NOMO-1 (cell line): ENCODE results near the gene PRDM5.

Experiments used
- DNase-seq, 2 experiments: peaks; one replicate each; lab custom pipeline; 2025; ENCODE audit not compliant: unreplicated experiment in 2 of 2; lab: John Stamatoyannopoulos, UW

The PRDM5 gene

DNA sequence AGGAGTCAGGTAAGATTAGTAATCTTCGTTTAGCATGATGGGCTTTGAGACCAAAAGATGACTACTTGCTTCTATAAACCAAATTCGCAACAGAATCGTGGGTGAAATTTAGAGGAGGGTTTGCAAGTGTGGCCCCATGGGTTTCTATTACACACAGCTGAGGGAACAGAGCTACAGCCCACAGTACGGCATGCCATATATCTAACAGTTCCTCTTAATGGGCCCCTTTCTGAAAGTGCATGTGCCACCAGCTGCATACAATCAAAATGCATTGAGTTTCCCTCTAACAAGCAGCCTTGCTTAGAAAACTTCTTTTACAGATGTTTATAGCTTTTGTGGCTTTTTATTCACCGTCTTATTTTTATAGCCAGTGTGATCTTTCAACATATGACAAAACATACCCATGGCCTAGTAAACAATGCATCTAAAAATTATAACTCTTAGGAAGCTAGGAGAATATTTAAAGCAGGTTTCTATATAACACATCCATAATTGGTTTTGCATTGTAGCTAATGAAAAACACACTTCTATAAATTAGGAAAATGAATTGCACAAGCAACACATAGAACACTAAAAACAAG, 202.1 kb downstream of the PRDM5 start:
- no peak for DNase-seq

DNA sequence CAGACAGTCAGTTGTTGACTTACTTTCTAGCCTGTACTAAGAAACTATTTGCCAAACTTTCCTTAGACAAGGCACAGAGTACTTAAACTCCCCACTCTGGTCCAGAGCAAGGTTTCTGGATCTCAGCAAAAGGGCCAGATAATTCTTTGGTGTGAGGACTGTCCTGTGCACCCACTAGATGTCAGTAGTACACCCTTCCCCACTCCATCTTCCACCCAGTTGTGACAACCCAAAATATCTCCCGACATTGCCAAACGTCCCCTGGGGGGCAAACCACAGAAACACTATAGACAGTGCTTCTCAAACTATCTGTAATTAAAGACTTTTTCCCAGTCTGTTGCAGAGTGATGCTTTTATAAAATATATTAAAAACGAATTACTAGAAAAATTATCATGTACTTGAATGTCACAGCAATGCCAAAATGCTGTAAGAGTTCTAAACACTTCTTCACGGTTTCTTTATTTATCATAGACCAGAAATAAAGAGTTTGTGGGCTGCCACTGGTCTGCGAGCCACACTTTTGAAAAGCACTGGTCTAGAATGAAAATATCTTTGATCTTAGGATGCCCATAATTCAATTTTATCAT, 203.5 kb downstream of the PRDM5 start:
- peak; percentile 20 to 63 for DNase-seq

GRCh38 chr4:120716346-120716745, 206.2 kb downstream of the PRDM5 start:
- no peak for DNase-seq

DNA sequence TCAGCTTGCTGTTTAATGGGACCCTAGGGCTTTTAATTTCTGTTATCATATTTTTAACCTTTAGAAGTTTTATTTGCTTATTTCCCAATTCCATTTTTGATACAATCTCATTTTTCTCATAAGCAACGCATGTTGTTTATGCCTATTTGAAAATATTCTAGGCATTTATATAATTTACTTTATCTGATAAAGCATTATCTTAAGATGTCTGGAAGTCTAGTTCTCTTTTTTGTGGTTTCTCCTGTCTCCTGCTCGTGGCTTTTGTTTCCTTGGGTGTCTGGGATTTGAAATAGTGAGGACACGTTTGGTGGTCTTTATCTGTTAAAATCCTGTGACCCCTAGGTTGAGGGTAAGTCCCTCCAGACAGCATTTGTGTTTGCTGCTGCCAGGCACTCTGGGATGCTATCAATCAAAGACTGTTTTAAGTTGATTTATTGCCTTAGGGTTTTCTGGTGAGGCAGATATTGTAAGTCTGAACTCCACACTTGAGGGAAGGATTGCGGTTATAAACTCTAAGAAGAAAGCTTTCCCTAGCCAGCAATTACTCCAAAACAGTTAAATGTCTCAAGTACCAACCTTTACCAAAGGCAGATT, 208.0 kb downstream of the PRDM5 start:
- DNase-seq: no peak

- no peak for DNase-seq
Measured at GRCh38 chr4:120709991-120710390, 212.5 kb downstream of the PRDM5 start.

DNA sequence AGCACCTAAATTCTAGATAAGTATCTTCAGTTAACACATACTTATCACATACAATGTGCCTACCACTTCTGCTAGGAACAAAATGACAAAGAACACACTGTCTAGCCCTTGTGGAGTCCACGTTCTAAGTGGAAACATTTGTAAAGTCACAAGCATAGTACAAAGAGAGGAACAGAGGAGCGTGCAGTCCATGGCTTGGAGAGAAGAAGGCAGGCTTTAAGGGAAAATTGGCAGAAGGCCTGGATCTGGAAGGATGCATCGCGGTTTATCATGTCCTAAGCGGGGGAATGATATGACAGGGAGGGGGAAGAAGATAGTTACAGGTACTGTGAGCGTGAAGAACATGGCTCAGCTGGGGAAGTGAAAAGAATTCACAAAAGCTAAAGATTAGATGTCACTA, 218.0 kb downstream of the PRDM5 start:
- no peak for DNase-seq

- peak; percentile 42 to 54 for DNase-seq
Measured at GRCh38 chr4:120703908-120704307, 218.6 kb downstream of the PRDM5 start.

- no peak for DNase-seq
Measured at GRCh38 chr4:120699354-120699753, 223.2 kb downstream of the PRDM5 start.

DNA sequence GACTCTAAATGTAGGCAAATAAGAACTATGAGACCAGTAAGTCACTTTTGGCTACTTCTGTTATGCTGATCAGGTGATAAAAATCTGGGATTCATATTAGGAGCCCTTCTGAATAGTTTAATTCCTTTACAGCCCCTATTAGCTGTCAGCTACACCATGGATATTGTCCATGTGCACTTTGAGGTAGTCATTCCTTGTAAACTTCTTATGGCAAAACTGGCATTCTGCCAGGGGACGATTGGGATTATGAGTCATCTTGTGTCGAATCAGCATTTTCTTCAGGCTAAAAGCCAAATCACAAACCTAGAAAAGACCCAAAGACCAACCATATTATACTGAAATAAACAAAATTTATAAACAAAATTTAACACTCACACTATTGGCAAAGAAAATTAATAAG, 227.6 kb downstream of the PRDM5 start:
- no peak for DNase-seq

DNA sequence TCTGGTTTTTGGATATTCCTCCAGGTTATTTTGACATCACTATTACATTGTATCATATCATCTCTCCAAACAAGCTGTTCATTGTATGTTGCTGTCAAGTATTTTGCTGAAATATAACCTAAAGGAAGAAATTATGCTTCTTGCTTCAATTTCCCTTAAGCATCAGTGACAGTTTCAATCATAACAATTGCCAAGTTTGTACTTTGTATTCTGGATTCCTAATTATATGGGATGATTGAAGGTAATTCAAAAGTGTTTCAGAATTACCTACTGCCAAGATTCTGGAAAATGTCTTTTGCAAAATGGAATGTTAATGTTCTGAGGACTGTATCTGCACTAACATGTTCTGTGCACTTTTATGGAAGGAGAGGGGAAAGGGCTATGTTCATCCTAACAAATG, 228.7 kb downstream of the PRDM5 start:
- DNase-seq: no peak

DNA sequence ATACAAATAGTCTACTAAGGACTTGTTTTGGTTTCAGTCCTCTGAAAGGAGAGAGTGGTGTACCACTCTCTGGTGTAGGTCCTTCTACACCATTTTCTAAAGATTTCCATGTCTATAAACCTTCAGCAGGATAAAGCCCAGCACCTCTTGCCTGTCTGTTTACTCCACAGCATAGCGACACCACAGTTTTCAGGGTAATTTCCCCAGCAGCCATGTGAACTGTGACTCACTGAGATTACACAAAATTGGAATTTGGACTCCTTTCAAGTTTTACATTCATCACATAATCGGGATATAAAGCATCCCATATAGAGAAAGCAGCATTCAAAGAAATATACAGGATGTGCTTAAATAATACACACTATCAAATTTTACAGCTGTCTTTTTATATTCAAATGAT, 229.6 kb downstream of the PRDM5 start:
- no peak for DNase-seq

- DNase-seq: no peak
Measured at GRCh38 chr4:120691536-120691935, 231.0 kb downstream of the PRDM5 start.

- DNase-seq: no peak
Measured at GRCh38 chr4:120691106-120691505, 231.4 kb downstream of the PRDM5 start.

- DNase-seq: no peak
Measured at GRCh38 chr4:120688791-120689190, 233.7 kb downstream of the PRDM5 start.

DNA sequence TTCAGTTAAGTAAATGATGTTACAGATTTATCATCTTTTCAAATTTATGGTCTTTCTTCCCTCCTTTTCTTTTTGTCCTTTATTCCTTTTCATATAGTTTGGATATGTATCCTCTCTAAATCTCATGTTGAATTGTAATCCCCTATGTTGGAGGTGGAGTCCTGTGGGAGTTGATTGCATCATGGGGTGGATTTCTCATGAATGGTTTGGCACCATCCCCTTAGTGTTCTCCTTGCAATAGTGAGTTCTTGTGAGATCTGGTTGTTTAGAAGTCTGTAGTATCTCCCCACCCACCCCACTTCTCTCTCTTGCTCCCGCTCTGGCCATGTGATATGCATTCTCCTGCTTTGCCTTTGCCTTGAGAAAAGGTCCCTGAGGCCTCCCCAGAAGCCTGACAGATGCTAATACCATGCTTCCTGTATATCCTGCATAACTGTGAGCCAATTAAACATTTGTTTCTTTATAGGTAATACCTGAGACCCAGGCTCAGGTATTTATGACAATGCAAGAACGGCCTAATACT, 236.7 kb downstream of the PRDM5 start:
- no peak for DNase-seq

DNA sequence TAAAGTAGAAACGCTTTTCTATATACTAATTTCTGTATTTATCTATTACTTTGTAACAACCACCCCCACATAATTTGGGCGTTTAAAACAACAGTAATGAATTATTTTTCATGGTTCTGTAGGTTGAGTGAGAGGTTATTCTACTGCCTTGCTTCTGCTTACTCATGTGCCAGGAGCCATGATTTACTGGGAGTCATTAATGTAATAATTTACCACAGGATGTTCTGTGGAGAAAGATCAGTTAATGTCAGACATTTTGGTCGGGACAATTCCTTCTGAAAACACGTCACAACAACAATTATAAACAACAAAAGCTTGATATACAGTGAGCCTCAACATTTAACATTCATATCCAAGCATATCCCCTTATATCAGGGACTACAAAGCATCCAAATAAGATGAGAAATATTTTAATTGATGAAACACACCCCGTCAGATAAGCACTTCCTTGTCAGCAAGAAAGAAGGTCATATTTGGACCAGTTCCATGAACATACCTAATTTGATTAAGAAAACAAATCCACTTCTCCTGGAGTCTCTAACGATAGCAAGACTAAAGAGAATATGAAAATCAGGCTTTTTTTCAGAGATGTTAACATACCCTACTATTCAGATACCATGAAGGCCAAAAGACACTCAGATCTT, 238.5 kb downstream of the PRDM5 start:
- no peak for DNase-seq

GRCh38 chr4:120682981-120683380, 239.5 kb downstream of the PRDM5 start:
- no peak for DNase-seq

GRCh38 chr4:120680647-120681228, 241.8 kb downstream of the PRDM5 start:
- DNase-seq: no peak

DNA sequence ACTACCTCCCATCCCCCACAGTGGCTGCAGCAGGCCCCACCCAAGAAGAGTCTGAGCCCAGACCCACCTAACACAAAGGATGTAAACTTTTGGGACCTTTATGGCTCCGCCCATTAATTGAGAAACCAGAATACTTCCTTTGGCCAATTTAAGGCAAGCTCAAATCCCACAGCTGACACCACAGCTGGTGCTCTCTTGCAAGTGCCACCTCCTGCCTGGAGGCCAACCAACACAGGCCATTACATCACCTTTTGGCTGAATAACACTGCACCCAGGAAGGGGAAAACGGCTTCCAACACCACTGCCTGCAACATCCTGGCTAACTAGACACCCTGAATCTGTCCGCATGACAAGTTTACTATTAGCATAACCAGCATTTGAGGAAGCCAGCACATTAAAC, 248.8 kb downstream of the PRDM5 start:
- no peak for DNase-seq

DNA sequence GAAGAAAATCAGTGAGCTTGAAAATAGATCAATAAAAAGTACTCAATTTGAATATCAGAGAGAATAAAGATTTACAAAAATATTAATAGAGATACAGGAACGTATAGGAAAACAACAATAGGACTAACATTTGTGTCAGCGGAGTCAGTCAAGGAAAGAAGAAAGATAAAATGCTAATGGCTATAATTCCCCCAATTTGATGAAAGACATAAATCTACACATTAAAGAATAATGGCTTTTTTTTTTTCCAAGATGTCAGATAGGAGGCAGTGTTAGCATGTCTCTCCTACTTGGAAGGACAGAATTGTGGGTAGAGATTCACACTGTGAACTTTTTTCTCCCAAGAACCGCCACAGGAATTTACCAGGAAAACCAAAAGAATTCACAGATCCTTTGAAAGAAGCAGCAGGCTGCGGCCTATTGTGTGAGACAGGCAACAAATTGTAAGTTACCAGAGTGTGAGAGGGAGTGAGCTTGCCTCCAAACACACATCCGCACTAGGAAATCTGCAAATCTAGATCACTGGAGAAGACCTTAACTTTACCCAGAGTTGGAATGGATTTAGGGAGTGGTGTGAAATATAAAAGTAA, 249.9 kb downstream of the PRDM5 start:
- DNase-seq: no peak

DNA sequence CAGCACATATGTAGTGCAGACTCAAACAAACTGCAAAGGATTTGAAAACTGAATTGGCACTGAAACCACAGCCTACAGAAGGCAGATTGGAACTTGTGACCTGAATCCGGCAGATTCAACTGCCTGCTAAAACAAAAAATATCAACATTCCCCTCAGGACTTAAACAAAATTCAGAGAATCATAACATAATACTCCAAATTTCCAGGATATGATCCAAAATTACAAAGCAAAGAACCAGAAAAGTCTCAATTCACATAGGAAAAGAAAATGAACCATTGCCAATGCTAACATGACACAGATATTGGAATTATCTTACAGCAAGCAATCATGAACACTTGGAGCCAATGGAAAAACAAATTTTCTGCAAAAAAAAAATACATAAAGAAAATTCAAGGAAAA, 250.4 kb downstream of the PRDM5 start:
- DNase-seq: no peak
